HEK293T (cell line): Measurements from ENCODE around the gene MAP2K2.

ENCODE experiments used
- CTCF ChIA-PET: fragments of 350-600 bp; formaldehyde crosslinking; extraction: SDS; loops from one replicate; lab custom pipeline; 2021; ENCODE audit warnings: antibody characterized with exemption, inconsistent platforms; lab: Yijun Ruan, JAX
- POLR2A ChIA-PET: fragments of 350-600 bp; formaldehyde crosslinking; extraction: SDS; loops from one replicate; lab custom pipeline; 2020; ENCODE audit warnings: antibody characterized with exemption, inconsistent platforms; lab: Yijun Ruan, JAX
- DNase-seq: peaks from one replicate; pipeline ENCODE4 v3.0.0; 2012; ENCODE audit warnings: mixed read lengths; ENCODE audit errors: extremely low spot score
- ARNT ChIP-seq: fragments of 450-650 bp; IDR thresholded peaks from 2 replicates; pipeline ENCODE4 v1.6.1; 2017; ENCODE audit warnings: mild to moderate bottlenecking
- BHLHE40 ChIP-seq: fragments of 450-650 bp; IDR thresholded peaks from 2 replicates; pipeline ENCODE4 v1.6.1; 2016; ENCODE audit warnings: mild to moderate bottlenecking, moderate library complexity, borderline replicate concordance
- CTBP1 ChIP-seq: fragments of 450-650 bp; IDR thresholded peaks from 2 replicates; pipeline ENCODE4 v1.6.1; 2016; ENCODE audit warnings: borderline replicate concordance
- ELF4 ChIP-seq: fragments of 450-650 bp; IDR thresholded peaks from 2 replicates; pipeline ENCODE4 v1.6.1; 2017; ENCODE audit warnings: antibody characterized with exemption
- FOXA1 ChIP-seq: fragments of 450-650 bp; IDR thresholded peaks from 2 replicates; pipeline ENCODE4 v1.6.1; 2016; ENCODE audit warnings: mild to moderate bottlenecking
- FOXK2 ChIP-seq: fragments of 450-650 bp; IDR thresholded peaks from 2 replicates; pipeline ENCODE4 v1.6.1; 2016; ENCODE audit warnings: mild to moderate bottlenecking
- FOXM1 ChIP-seq: fragments of 450-650 bp; IDR thresholded peaks from 2 replicates; pipeline ENCODE4 v1.6.1; 2017; ENCODE audit warnings: mild to moderate bottlenecking, borderline replicate concordance
- HDGF ChIP-seq: fragments of 450-650 bp; IDR thresholded peaks from 2 replicates; pipeline ENCODE4 v1.6.1; 2017; ENCODE audit warnings: antibody characterized with exemption, borderline replicate concordance
- L3MBTL2 ChIP-seq: fragments of 450-650 bp; conservative IDR thresholded peaks from 2 replicates; pipeline ENCODE4 v1.6.1; 2016; ENCODE audit warnings: mild to moderate bottlenecking
- LEF1 ChIP-seq: fragments of 450-650 bp; IDR thresholded peaks from 2 replicates; pipeline ENCODE4 v1.6.1; 2017; ENCODE audit warnings: mild to moderate bottlenecking, borderline replicate concordance
- NFRKB ChIP-seq: fragments of 450-650 bp; IDR thresholded peaks from 2 replicates; pipeline ENCODE4 v1.6.1; 2016; ENCODE audit warnings: mild to moderate bottlenecking, moderate library complexity
- PKNOX1 ChIP-seq: fragments of 450-650 bp; IDR thresholded peaks from 2 replicates; pipeline ENCODE4 v1.6.1; 2016
- SP1 ChIP-seq: fragments of 450-650 bp; IDR thresholded peaks from 2 replicates; pipeline ENCODE4 v1.6.1; 2017
- SUZ12 ChIP-seq: fragments of 450-650 bp; IDR thresholded peaks from 2 replicates; pipeline ENCODE4 v1.6.1; 2016; ENCODE audit warnings: mild to moderate bottlenecking
- TARDBP ChIP-seq: fragments of 450-650 bp; IDR thresholded peaks from 2 replicates; pipeline ENCODE4 v1.6.1; 2016
- ZNF384 ChIP-seq: fragments of 450-650 bp; IDR thresholded peaks from 2 replicates; pipeline ENCODE4 v1.6.1; 2016

Gene MAP2K2

GRCh38 chr19:4045597-4046361 is 78.1 kb downstream of the MAP2K2 start:
- ChIA-PET POLR2A (no interaction called here), CTCF (no interaction called here)
- DNase-seq: no peak
- no peak for TF ChIP-seq LEF1
- no peak for TF ChIP-seq FOXA1
- TF ChIP-seq L3MBTL2: no peak
- TF ChIP-seq NFRKB: no peak
- TF ChIP-seq SUZ12: no peak
- TF ChIP-seq TARDBP: no peak
- no peak for TF ChIP-seq CTBP1
- TF ChIP-seq HDGF: no peak
- TF ChIP-seq PKNOX1: no peak
- no peak for TF ChIP-seq ELF4

- TF ChIP-seq TARDBP (no peak), L3MBTL2 (no peak), FOXA1 (no peak), FOXM1 (no peak), SP1 (no peak), HDGF (no peak), BHLHE40 (no peak), CTBP1 (no peak), PKNOX1 (no peak), LEF1 (no peak), ARNT (no peak), ELF4 (no peak), NFRKB (no peak), SUZ12 (no peak), FOXK2 (no peak), ZNF384 (no peak)
- ChIA-PET POLR2A (no interaction called here), CTCF (interaction anchor here (0.6 kb wide), 1 partner anchor 59 kb away, joined by 3 read pairs; no protein-coding TSS in a partner anchor)
- no peak for DNase-seq
These were observed 78.9 kb downstream of the MAP2K2 start for GRCh38 chr19:4044990-4045465.

GRCh38 chr19:4043966-4044715 is 79.8 kb downstream of the MAP2K2 start:
- ChIA-PET CTCF (interaction anchor here (0.6 to 0.7 kb wide), 3 partner anchors 13 to 58 kb away, joined by 3 to 8 read pairs (median 4); no protein-coding TSS in a partner anchor), POLR2A (no interaction called here)
- no peak for DNase-seq
- no peak for TF ChIP-seq NFRKB
- TF ChIP-seq LEF1: no peak
- TF ChIP-seq FOXM1: no peak
- TF ChIP-seq HDGF: no peak
- TF ChIP-seq ARNT: no peak
- TF ChIP-seq CTBP1: no peak
- no peak for TF ChIP-seq ZNF384
- no peak for TF ChIP-seq BHLHE40
- TF ChIP-seq PKNOX1: no peak
- no peak for TF ChIP-seq ELF4
- no peak for TF ChIP-seq FOXA1
- no peak for TF ChIP-seq L3MBTL2
- TF ChIP-seq FOXK2: no peak
- no peak for TF ChIP-seq SUZ12
- TF ChIP-seq TARDBP: no peak
- TF ChIP-seq SP1: no peak

- ChIA-PET CTCF (no interaction called here), POLR2A (no interaction called here)
- no peak for DNase-seq
- TF ChIP-seq FOXK2: no peak
- no peak for TF ChIP-seq L3MBTL2
- TF ChIP-seq ZNF384: no peak
- TF ChIP-seq PKNOX1: no peak
- TF ChIP-seq TARDBP: no peak
These were observed 80.5 kb downstream of the MAP2K2 start for GRCh38 chr19:4043401-4043800.

- ChIA-PET CTCF (no interaction called here), POLR2A (no interaction called here)
- TF ChIP-seq L3MBTL2: no peak
- no peak for TF ChIP-seq FOXK2
- TF ChIP-seq CTBP1: no peak
- TF ChIP-seq HDGF: no peak
- no peak for TF ChIP-seq NFRKB
- no peak for TF ChIP-seq ZNF384
- no peak for TF ChIP-seq PKNOX1
- no peak for TF ChIP-seq FOXM1
- no peak for TF ChIP-seq FOXA1
- TF ChIP-seq SUZ12: no peak
- no peak for TF ChIP-seq TARDBP
- TF ChIP-seq SP1: no peak
- TF ChIP-seq LEF1: no peak
- TF ChIP-seq ELF4: no peak
- TF ChIP-seq ARNT: no peak
- no peak for TF ChIP-seq BHLHE40
- DNase-seq: no peak
These were observed 81.2 kb downstream of the MAP2K2 start for GRCh38 chr19:4042731-4043082.
